ELF-1 (cell line): ENCODE measurements around the gene ALKBH5.
A peak's percentile ranks its signal among the peaks of the same experiment; 100 is the strongest.

ENCODE experiments used
- DNase-seq: peaks from one replicate; pipeline ENCODE4 v3.0.0-alpha.2; 2016; ENCODE audit warnings: low read depth, low spot score

Gene ALKBH5

GRCh38 chr17:18183334-18184142 lies at the start of gene ALKBH5:
ALKBH5 (plus strand) TSS chr17:18183828; CDS start chr17:18184244, 416 bp downstream.
- DNase-seq = peak; percentile 99

- DNase-seq = no peak
Observed at GRCh38 chr17:18136357-18136756, 47.3 kb upstream of the ALKBH5 start.

- DNase-seq = no peak
Observed at GRCh38 chr17:18138065-18138749, 45.4 kb upstream of the ALKBH5 start.

GRCh38 chr17:18139092-18139491 lies 44.5 kb upstream of the ALKBH5 start:
- DNase-seq = no peak

- DNase-seq = no peak
Observed at GRCh38 chr17:18139498-18139897, 44.1 kb upstream of the ALKBH5 start.

GRCh38 chr17:18139949-18140348 lies 43.7 kb upstream of the ALKBH5 start:
- DNase-seq = peak; percentile 34

GRCh38 chr17:18140648-18141047 lies 43.0 kb upstream of the ALKBH5 start:
- DNase-seq = no peak

GRCh38 chr17:18141210-18141803 lies 42.3 kb upstream of the ALKBH5 start:
- no peak for DNase-seq

- no peak for DNase-seq
Observed at GRCh38 chr17:18142417-18142816, 41.2 kb upstream of the ALKBH5 start.

- peak; percentile 78 for DNase-seq
Observed at GRCh38 chr17:18143044-18143936, 40.3 kb upstream of the ALKBH5 start.

GRCh38 chr17:18144261-18144660 lies 39.4 kb upstream of the ALKBH5 start:
- DNase-seq = no peak

- DNase-seq = no peak
Observed at GRCh38 chr17:18144855-18145254, 38.8 kb upstream of the ALKBH5 start.

- DNase-seq = no peak
Observed at GRCh38 chr17:18145811-18146210, 37.8 kb upstream of the ALKBH5 start.

- DNase-seq = no peak
Observed at GRCh38 chr17:18146259-18146658, 37.4 kb upstream of the ALKBH5 start.

- DNase-seq = no peak
Observed at GRCh38 chr17:18146980-18147379, 36.6 kb upstream of the ALKBH5 start.

- no peak for DNase-seq
Observed at GRCh38 chr17:18148586-18148985, 35.0 kb upstream of the ALKBH5 start.

GRCh38 chr17:18151290-18151689 lies 32.3 kb upstream of the ALKBH5 start:
- no peak for DNase-seq

- DNase-seq = no peak
Observed at GRCh38 chr17:18155179-18155578, 28.4 kb upstream of the ALKBH5 start.

GRCh38 chr17:18156171-18156975 lies 27.3 kb upstream of the ALKBH5 start:
- DNase-seq = no peak

- DNase-seq = no peak
Observed at GRCh38 chr17:18156976-18157280, 26.7 kb upstream of the ALKBH5 start.
